ENCODE results near the gene TMEM213. TPM values are rescaled to one million over a fixed set of nuclear protein-coding genes. Genes with fewer than 3 reads are reported as not detected.

The TMEM213 gene
- polyA plus RNA-seq, 1 experiment = not detected

DNA sequence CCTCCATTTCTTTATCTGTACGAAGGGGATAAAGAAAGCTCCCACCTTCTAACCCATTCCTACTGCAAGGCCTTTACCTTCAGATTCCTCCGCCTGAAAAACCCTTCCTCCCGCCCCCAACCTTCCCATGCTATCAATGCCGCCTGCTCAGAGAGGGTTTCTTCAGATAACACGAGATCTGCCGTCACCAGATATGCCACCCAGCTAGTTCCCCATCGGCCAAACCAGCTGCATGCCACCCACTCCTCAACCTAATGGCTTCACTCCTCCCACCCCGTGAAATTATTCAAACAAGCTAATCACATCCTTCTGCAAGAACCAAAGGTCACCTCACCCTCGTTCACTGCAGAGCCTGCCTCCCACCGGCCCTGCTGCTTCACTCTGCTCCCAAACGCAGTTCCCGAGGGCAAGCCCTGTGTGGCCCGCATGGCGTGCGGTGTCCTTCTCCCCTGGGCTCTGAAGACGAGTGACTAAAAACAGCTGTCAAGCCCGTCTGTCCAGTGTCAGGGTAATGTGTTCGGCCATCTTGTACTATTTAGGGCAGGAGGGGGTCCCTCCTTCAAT is 46.8 kb upstream of the TMEM213 start:
- Histone ChIP-seq H3K27me3 (ENCODE audit: control insufficient read depth, insufficient read depth, low read length) (no peaks in the 10 kb centered on the region), H3K9me3 (ENCODE audit: control insufficient read depth, insufficient read depth, low read length) (peaks cover 2% of the 10 kb centered on the region; the same call in 1 of the 2 replicates), H3K27ac (ENCODE audit: low read depth, low read length) (no peak overlapping the region), H3K4me3 (ENCODE audit: low read depth, low read length) (no peak overlapping the region)
- DNase-seq (ENCODE audit: low read depth, low spot score) = no peak
- ChIA-PET CTCF (interaction anchor here (1.4 kb wide), 1 partner anchor 12 kb away, joined by 3 read pairs; no protein-coding TSS in a partner anchor), POLR2A (no interaction called here)
- TF ChIP-seq, protein P1, sequence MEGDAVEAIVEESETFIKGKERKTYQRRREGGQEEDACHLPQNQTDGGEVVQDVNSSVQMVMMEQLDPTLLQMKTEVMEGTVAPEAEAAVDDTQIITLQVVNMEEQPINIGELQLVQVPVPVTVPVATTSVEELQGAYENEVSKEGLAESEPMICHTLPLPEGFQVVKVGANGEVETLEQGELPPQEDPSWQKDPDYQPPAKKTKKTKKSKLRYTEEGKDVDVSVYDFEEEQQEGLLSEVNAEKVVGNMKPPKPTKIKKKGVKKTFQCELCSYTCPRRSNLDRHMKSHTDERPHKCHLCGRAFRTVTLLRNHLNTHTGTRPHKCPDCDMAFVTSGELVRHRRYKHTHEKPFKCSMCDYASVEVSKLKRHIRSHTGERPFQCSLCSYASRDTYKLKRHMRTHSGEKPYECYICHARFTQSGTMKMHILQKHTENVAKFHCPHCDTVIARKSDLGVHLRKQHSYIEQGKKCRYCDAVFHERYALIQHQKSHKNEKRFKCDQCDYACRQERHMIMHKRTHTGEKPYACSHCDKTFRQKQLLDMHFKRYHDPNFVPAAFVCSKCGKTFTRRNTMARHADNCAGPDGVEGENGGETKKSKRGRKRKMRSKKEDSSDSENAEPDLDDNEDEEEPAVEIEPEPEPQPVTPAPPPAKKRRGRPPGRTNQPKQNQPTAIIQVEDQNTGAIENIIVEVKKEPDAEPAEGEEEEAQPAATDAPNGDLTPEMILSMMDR (IDR thresholded peaks at IDR 0.05; ENCODE audit: low read depth, low read length) = no peak

- DNase-seq (ENCODE audit: low read depth, low spot score) = no peak
- Histone ChIP-seq H3K4me3 (ENCODE audit: low read depth, low read length) (no peak overlapping the region), H3K9me3 (ENCODE audit: control insufficient read depth, insufficient read depth, low read length) (peaks cover 2% of the 10 kb centered on the region; the same call in 1 of the 2 replicates), H3K27ac (ENCODE audit: low read depth, low read length) (no peak overlapping the region), H3K27me3 (ENCODE audit: control insufficient read depth, insufficient read depth, low read length) (no peaks in the 10 kb centered on the region)
- TF ChIP-seq, protein P1 (IDR thresholded peaks at IDR 0.05; ENCODE audit: low read depth, low read length) = no peak
- ChIA-PET POLR2A (no interaction called here), CTCF (interaction anchor here (0.5 to 0.9 kb wide), 2 partner anchors 14 to 258 kb away, joined by 4 to 7 read pairs; no protein-coding TSS in a partner anchor)
Observed at GRCh38 chr7:138752518-138753149, 45.2 kb upstream of the TMEM213 start.

- H3K4me3 ChIP-seq (ENCODE audit: low read depth, low read length) = no peak overlapping the region
- CTCF ChIA-PET = interaction anchor here (0.9 kb wide), 1 partner anchor 14 kb away, joined by 4 read pairs; no protein-coding TSS in a partner anchor
- TF ChIP-seq, protein P1 (IDR thresholded peaks at IDR 0.05; ENCODE audit: low read depth, low read length) = no peak
- DNase-seq (ENCODE audit: low read depth, low spot score) = no peak
- POLR2A ChIA-PET = no interaction called here
- no peak overlapping the region for H3K27ac ChIP-seq (ENCODE audit: low read depth, low read length)
- H3K9me3 ChIP-seq (ENCODE audit: control insufficient read depth, insufficient read depth, low read length) = peaks cover 2% of the 10 kb centered on the region; the same call in 1 of the 2 replicates
- no peaks in the 10 kb centered on the region for H3K27me3 ChIP-seq (ENCODE audit: control insufficient read depth, insufficient read depth, low read length)
Observed at GRCh38 chr7:138753150-138753518, 44.7 kb upstream of the TMEM213 start.

GRCh38 chr7:138753610-138754009 is 44.2 kb upstream of the TMEM213 start:
- no peak overlapping the region for H3K27ac ChIP-seq (ENCODE audit: low read depth, low read length)
- no peak overlapping the region for H3K4me3 ChIP-seq (ENCODE audit: low read depth, low read length)
- CTCF ChIA-PET = no interaction called here
- H3K27me3 ChIP-seq (ENCODE audit: control insufficient read depth, insufficient read depth, low read length) = no peaks in the 10 kb centered on the region
- H3K9me3 ChIP-seq (ENCODE audit: control insufficient read depth, insufficient read depth, low read length) = peaks cover 2% of the 10 kb centered on the region; the same call in 1 of the 2 replicates
- TF ChIP-seq, protein P1 (IDR thresholded peaks at IDR 0.05; ENCODE audit: low read depth, low read length) = no peak
- POLR2A ChIA-PET = no interaction called here
- DNase-seq (ENCODE audit: low read depth, low spot score) = no peak

- no peak for DNase-seq (ENCODE audit: low read depth, low spot score)
- TF ChIP-seq, protein P1 (IDR thresholded peaks at IDR 0.05; ENCODE audit: low read depth, low read length) = no peak
- Histone ChIP-seq H3K27ac (ENCODE audit: low read depth, low read length) (no peak overlapping the region), H3K27me3 (ENCODE audit: control insufficient read depth, insufficient read depth, low read length) (no peaks in the 10 kb centered on the region), H3K9me3 (ENCODE audit: control insufficient read depth, insufficient read depth, low read length) (peaks cover 2% of the 10 kb centered on the region; the same call in 1 of the 2 replicates), H3K4me3 (ENCODE audit: low read depth, low read length) (no peak overlapping the region)
- ChIA-PET POLR2A (no interaction called here), CTCF (interaction anchor here (1.5 kb wide), 1 partner anchor 17 kb away, joined by 4 read pairs; no protein-coding TSS in a partner anchor)
Observed at GRCh38 chr7:138755331-138755747, 42.5 kb upstream of the TMEM213 start.
